Tibial artery (tissue), 4 donors: ENCODE measurements around the gene KRTAP25-1.

Source experiments
- DNase-seq, 2 donors: peaks; one replicate each; pipeline ENCODE4 v3.0.0-alpha.2; 2019
- H3K27ac ChIP-seq, 2 donors: fragments of 200-600 bp; sonication (generic) in 1 of 2; 1 replicate in 1 of 2; 2 replicates in 1 of 2; pipeline ENCODE4 v1.5.1; 2018 to 2019; ENCODE audit warnings: mild to moderate bottlenecking in 1 of 2
- H3K27me3 ChIP-seq, 2 donors: fragments of 200-600 bp; sonication (generic) in 1 of 2; one replicate each; pipeline versions ENCODE4 v1.5.1 to v1.6.0; 2016 to 2019
- H3K36me3 ChIP-seq, 3 donors: fragments of 200-600 bp; sonication (generic) in 2 of 3; one replicate each; pipeline ENCODE4 v1.5.1; 2016 to 2019; ENCODE audit warnings: mild to moderate bottlenecking in 2 of 3
- H3K4me1 ChIP-seq, 4 donors: fragments of 200-600 bp; sonication (generic) in 2 of 4; 1 replicate in 3 of 4; 2 replicates in 1 of 4; pipeline ENCODE4 v1.5.1; 2016 to 2019
- H3K4me3 ChIP-seq, 2 donors: fragments of 200-600 bp; sonication (generic) in 1 of 2; 1 replicate in 1 of 2; 2 replicates in 1 of 2; pipeline ENCODE4 v1.5.1; 2018 to 2019; ENCODE audit warnings: mild to moderate bottlenecking in 2 of 2
- H3K9me3 ChIP-seq, 3 donors: fragments of 200-600 bp; sonication (generic) in 1 of 3; one replicate each; pipeline ENCODE4 v1.5.1; 2016 to 2019
- intact Hi-C: fragments of 100-400 bp; cut with DNase I; formaldehyde crosslinking; loops from one replicate; pipeline ENCODE4 v1.15.0; 2023; ENCODE audit warnings: low total_unique reads
- TF ChIP-seq, protein P1 (sequence below), 2 experiments: fragments of 200-600 bp in 1 of 2; fragments of 450-650 bp in 1 of 2; IDR thresholded peaks; one replicate each; pipeline ENCODE4 v1.5.1; 2017 to 2019; ENCODE audit warnings: antibody characterized with exemption in 2 of 2, mild to moderate bottlenecking in 1 of 2, moderate library complexity in 1 of 2

Gene KRTAP25-1, protein sequence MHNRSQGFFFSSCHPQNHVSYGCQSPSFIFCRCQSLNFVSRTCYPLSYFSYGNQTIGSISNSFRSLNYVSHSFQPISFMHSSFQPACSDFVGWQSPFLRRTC

DNA sequence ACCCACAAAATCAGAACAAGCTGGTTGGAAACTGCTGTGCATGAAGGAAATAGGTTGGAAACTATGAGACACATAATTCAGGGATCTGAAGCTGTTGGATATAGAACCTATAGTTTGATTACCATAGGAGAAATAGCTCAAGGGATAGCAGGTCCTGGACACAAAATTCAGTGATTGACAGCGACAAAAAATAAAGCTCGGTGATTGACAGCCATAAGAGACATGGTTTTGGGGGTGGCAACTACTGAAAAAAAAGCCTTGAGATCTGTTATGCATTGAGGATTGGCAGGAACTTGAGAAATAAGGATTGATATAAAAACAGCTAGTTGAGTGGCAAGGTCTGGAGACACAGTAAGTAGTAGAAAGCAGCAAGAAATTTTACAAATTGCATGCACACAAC is at the start of gene KRTAP25-1:
KRTAP25-1 (minus strand) TSS at position 300 of the 400 bp plus-strand sequence; CDS start at position 276, 24 bp downstream.
- TF ChIP-seq, protein P1, sequence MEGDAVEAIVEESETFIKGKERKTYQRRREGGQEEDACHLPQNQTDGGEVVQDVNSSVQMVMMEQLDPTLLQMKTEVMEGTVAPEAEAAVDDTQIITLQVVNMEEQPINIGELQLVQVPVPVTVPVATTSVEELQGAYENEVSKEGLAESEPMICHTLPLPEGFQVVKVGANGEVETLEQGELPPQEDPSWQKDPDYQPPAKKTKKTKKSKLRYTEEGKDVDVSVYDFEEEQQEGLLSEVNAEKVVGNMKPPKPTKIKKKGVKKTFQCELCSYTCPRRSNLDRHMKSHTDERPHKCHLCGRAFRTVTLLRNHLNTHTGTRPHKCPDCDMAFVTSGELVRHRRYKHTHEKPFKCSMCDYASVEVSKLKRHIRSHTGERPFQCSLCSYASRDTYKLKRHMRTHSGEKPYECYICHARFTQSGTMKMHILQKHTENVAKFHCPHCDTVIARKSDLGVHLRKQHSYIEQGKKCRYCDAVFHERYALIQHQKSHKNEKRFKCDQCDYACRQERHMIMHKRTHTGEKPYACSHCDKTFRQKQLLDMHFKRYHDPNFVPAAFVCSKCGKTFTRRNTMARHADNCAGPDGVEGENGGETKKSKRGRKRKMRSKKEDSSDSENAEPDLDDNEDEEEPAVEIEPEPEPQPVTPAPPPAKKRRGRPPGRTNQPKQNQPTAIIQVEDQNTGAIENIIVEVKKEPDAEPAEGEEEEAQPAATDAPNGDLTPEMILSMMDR (IDR thresholded peaks at IDR 0.05), result no peak
- Histone ChIP-seq H3K27ac (no peak within 1 kb of the TSS), H3K27me3 (no peaks in the 10 kb centered on the region), H3K4me1 (no peaks in the 10 kb centered on the region), H3K36me3 (no peaks in the 10 kb centered on the region), H3K4me3 (no peak within 1 kb of the TSS), H3K9me3 (no peaks in the 10 kb centered on the region)
- no peak for DNase-seq
- intact Hi-C loops, result no loop called here

DNA sequence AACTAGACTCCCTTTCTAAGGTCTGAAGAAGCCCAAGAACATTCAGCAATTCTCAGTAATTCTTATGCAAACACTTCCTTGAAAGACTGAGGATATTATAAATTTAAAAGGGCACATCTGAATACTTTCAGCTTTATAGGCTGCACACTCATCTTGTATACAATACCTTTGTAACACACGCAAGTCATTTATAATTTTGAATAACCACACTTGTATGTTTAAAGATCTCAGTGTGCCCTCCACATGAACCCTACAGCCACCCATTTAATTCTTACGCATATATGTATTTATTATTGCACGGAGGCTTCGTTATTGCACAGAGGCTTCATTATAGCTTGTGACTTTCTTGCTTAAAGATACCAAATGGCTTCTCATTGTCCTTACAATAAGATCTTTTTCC is 49.4 kb upstream of the KRTAP25-1 start:
- Histone ChIP-seq H3K27ac (no peak overlapping the region), H3K27me3 (no peaks in the 10 kb centered on the region), H3K9me3 (no peaks in the 10 kb centered on the region), H3K4me3 (no peak overlapping the region), H3K36me3 (no peaks in the 10 kb centered on the region), H3K4me1 (peaks cover 0 to 36% (median 3%) of the 10 kb centered on the region in 4 donors)
- intact Hi-C loops, result no loop called here
- DNase-seq, result no peak
- TF ChIP-seq, protein P1 (IDR thresholded peaks at IDR 0.05), result no peak

DNA sequence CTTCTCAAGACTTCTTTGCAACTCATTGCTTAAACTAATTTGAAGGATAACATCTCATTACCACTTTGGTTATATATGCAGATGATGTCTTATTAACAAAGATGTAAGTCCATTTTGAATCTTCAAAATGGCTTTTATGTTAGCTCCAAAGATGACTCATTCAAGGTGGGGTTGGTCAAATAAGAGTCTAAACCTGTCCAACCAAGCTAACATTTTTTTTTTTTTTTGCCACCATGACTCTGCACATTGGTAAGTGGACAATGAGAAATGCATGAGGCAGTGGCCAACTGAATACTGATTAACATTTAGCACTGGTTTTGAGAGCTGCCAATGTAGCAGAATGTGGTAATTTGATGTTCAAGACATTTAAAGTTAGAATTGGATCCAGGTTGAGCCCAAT is 48.5 kb upstream of the KRTAP25-1 start:
- Histone ChIP-seq H3K27me3 (no peaks in the 10 kb centered on the region), H3K36me3 (no peaks in the 10 kb centered on the region), H3K9me3 (no peaks in the 10 kb centered on the region), H3K4me3 (no peak overlapping the region), H3K4me1 (peaks cover 0 to 43% (median 3%) of the 10 kb centered on the region in 4 donors), H3K27ac (no peak overlapping the region)
- TF ChIP-seq, protein P1 (IDR thresholded peaks at IDR 0.05), result no peak
- intact Hi-C loops, result no loop called here
- no peak for DNase-seq

DNA sequence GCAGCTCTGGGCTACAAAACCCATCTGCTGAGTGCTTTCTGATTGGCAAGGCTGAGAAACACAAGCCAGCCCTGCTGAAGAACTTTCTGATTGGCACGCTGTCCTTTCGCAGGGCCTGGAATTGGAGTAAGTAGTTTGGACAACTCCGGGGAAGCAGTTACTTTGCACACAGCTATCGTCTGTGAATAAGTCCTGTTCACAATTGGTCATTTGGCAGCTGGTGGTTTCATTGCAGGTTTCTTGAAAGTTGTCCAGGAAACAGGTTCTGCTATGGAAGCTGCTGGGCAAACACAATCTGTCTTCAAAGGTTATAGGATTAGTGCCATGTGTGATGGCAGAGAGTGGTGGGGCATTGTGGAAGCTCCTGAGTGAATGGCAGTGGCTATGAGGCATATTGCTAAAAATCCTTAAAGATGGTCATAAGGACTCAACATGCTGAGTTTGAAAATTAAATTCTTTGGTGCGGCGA is 48.0 kb upstream of the KRTAP25-1 start, which contains the start of gene KRTAP27-1:
KRTAP27-1 (minus strand) TSS at position 419 of the 469 bp plus-strand sequence; CDS start at position 393, 26 bp downstream.
- H3K9me3 ChIP-seq, result no peaks in the 10 kb centered on the region

DNA sequence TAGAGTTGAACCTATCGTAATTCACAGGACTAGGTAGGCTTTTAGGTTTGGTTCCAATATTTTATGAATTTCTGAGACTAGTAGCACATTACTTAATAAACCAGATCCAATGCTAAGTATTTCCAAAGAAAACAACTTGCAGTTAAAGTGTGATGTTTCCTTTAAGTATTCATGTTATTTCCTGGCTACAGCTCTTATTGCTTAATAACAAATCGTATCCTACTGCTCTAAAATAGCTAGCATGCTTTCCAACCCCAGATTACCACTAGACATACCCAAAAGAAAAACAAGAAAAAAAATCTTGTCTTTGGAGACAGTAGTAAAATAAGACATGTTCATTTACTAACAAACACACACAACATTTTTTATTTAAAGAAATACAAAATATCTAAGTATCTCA is 47.3 kb upstream of the KRTAP25-1 start:
- TF ChIP-seq, protein P1 (IDR thresholded peaks at IDR 0.05), result no peak
- Histone ChIP-seq H3K9me3 (no peaks in the 10 kb centered on the region), H3K27me3 (no peaks in the 10 kb centered on the region), H3K27ac (peak overlapping the region in 1 of 2 donors; percentile 20), H3K4me1 (peaks cover 0 to 43% (median 3%) of the 10 kb centered on the region in 4 donors), H3K4me3 (no peak overlapping the region), H3K36me3 (no peaks in the 10 kb centered on the region)
- intact Hi-C loops, result no loop called here
- no peak for DNase-seq

More for the DNA sequence above, 48.0 kb upstream of the KRTAP25-1 start, which contains the start of gene KRTAP27-1:
- Histone ChIP-seq H3K27me3 (no peaks in the 10 kb centered on the region), H3K36me3 (no peaks in the 10 kb centered on the region), H3K4me1 (peaks cover 0 to 43% (median 3%) of the 10 kb centered on the region in 4 donors), H3K27ac (peak within 1 kb of the TSS in 1 of 2 donors; percentile 20), H3K4me3 (no peak within 1 kb of the TSS)
- DNase-seq, result no peak
- intact Hi-C loops, result no loop called here
- TF ChIP-seq, protein P1 (IDR thresholded peaks at IDR 0.05), result no peak
